GM21528 (cell line): Measurements from ENCODE around the gene RNF41.
"Not testable (repeated sequence)": the region's sequence is repeated elsewhere in the genome, so short reads cannot be mapped to it uniquely, and the experiment has no call there.

Experiments
- ATAC-seq: cut with Tn5 transposase; IDR thresholded peaks from one replicate; pipeline ENCODE4 v1.9.1; 2021; ENCODE audit warnings: mild to moderate bottlenecking, moderate library complexity; ENCODE audit not compliant: unreplicated experiment, low FRiP score

RNF41 gene

DNA sequence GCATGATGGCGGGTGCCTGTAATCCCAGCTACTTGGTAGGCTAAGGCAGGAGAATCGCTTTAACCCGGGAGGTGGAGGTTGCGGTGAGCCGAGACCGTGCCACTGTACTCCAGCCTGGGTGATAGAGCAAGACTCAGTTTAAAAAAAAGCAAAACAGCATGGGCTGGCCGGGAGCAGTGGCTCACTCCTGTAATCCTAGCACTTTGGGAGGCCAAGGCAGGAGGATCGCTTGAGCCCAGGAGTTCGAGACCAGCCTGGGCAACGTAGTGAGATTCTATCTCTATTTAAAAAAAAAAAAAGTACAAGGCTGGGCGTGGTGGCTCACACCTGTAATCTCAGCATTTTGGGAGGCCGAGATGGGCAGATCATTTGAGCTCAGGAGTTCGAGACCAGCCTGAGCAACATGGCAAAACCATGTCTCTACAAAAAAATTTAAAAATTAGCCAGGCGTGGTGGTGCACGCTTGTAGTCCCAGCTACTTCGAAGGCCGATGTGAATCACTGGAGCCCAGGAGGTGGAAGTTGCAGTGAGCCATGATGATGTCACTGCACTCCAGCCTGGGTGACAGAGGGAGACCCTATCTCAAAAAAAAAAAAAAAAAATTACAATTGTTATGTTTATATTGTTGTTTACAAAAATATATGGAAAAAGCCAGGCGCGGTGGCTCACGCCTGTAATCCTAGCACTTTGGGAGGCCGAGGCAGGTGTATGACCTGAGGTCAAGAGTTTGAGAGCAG lies 65.1 kb downstream of the RNF41 start:
- ATAC-seq: not testable (repeated sequence)

DNA sequence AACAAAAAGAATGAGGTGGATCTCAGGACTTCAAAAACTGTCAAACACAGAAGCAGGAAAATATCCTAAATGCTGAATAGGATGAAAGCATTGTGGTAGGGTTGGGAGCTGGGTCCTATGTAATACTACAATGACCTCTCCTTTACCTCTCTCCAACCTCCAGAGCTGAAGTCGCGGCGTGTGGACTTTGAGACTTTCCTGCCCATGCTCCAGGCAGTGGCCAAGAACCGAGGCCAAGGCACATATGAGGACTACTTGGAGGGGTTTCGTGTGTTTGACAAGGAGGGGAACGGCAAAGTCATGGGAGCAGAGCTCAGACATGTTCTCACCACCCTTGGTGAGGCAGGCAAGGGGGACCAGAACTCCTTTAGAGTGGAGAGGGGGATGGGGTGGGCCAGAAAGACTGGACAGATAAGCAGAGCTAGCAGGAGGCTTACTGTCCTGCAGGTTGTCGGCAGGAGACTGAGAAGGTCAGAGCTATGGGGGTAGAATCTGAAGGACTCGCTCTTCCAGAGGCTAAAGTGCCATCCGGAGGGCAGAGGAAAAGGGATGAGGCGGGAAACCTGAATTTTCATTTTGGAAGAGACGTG lies 66.4 kb downstream of the RNF41 start:
- no peak for ATAC-seq

DNA sequence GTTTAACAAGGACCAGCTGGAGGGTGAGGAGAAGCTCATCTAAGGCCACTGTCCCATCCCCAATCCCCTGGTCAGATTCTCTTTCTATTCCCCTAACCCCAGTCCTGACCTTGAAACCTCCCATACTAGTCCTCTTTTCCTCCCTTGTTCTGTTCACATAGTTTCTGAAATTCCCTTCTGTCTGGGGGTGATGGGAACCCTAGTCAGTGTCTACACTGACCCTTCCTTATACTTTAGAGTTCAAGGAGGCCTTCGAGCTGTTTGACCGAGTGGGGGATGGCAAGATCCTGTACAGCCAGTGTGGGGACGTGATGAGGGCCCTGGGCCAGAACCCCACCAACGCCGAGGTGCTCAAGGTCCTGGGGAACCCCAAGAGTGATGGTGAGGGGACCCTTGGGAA lies 66.9 kb downstream of the RNF41 start:
- no peak for ATAC-seq

DNA sequence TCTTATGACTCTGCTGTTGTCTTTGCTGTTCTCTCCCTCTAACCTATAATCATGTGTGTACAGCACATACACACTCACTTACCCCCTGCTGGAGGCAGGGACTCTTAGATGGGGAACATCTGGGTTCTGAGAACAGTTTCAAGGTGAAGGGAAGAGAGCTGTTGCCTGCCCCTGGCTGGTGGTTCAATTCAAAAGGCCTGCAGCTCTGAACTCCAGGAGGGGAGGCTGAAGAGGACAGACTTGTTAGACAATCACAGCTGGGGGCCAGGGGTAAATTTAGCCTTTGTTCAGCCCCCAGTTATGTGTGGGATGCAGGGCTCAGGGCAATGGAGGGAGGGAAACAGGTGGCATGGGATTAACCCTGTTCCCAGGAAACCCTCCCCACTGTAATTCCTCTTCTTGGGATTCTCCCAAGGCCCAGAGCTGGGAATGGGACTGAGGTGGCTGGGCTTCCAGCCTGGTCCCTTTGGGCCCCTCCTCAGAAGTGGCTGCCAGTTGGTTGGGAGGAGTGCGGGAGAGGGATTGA lies 67.4 kb downstream of the RNF41 start:
- ATAC-seq: no peak

DNA sequence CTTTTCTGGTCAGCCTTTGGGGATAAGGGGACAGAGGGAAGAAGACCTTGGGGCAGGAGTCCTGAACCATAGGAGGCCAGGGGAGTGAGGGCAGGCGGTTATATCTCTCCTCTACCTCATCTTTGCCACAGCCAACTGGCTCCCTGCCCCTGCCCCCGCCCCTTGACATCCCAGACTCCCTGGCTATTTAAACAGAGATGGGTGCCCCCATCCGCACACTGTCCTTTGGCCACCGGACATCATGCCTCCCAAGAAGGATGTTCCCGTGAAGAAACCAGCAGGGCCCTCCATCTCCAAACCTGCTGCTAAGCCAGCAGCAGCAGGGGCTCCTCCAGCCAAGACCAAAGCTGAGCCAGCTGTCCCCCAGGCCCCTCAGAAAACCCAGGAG lies 68.0 kb downstream of the RNF41 start:
- no peak for ATAC-seq

DNA sequence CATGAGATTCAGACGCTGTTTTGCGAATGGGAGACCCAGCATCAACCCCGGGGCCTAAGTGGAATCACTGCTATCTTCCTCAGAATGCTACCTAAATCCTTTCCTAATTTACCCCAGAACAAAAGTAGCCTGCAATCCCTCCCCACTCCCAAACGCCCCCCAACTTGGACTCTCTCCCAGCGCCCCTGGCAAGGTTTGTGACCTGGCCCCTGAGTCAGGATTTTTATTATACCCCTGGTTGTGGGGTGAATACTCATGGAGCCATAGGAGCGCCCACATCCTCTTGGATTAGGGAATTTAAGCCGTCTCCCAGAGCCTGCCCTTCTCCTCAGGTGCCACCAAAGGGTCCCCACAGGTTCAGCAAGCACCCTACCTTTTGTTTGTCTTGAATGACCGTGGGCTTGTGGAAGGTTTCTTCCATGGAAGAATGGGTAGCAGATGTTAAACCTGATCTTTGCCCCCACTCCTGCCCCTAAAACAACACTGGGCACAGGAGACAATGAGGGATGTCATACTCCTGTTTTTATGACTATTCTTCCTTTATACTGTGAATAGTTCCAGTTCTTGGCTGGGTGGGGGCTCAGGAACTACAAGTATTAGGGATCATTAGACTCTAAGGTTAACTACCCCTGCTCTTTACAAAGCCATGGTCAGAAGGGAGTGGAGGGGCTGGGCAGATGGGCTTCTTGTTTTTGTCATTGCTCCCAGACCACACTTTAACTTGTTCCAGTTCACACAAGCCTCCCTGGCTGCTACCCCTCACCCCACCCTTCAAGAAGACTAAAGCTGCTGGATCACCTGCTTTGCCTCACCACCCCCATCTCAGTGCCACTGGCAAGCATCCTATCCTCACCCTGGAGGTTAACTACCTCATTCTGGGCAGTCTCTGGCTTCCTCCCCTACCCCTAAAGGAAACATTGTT lies 68.7 kb downstream of the RNF41 start:
- ATAC-seq: no peak
